OCI-LY1 (cell line): Measurements from ENCODE around the gene AMN.

Experiments
- CTCF ChIP-seq: fragments of 200-600 bp; sonication (generic), shearing (Covaris generic); IDR thresholded peaks from 2 replicates; pipeline ENCODE4 v1.5.1; 2017; ENCODE audit warnings: mild to moderate bottlenecking, antibody characterized with exemption, low read length, moderate library complexity, mixed read lengths
- EZH2 ChIP-seq: fragments of 200-600 bp; sonication (generic), shearing (Covaris generic); IDR thresholded peaks from 2 replicates; pipeline ENCODE4 v1.8.0; 2017; ENCODE audit warnings: borderline replicate concordance, mixed run types, mild to moderate bottlenecking, antibody characterized with exemption, low read length, moderate library complexity, mixed read lengths

- TF ChIP-seq CTCF, result no peak
- no peak for TF ChIP-seq EZH2
Observed at GRCh38 chr14:102957222-102957621, 34.8 kb downstream of the AMN start.
